Cardiac fibroblast (primary cell): ENCODE results near the gene RRAGC.

Experiments
- DNase-seq, 2 donors: peaks; one replicate each; pipeline versions ENCODE4 v3.0.0 to v3.0.0-alpha.2; 2010; ENCODE audit warnings: low read depth in 2 of 2
- H3K4me3 ChIP-seq, 2 donors: replicated peaks in 1 of 2; 1 replicate in 1 of 2; 2 replicates in 1 of 2; pipeline ENCODE4 v1.5.1; 2011; ENCODE audit warnings: low read depth in 2 of 2, low read length in 2 of 2, mild to moderate bottlenecking in 2 of 2, moderate library complexity in 1 of 2
- TF ChIP-seq, protein P1 (sequence below): IDR thresholded peaks from one replicate; pipeline ENCODE4 v1.5.1; 2011; ENCODE audit warnings: low read depth, mild to moderate bottlenecking, low read length, inconsistent platforms

The RRAGC gene

DNA sequence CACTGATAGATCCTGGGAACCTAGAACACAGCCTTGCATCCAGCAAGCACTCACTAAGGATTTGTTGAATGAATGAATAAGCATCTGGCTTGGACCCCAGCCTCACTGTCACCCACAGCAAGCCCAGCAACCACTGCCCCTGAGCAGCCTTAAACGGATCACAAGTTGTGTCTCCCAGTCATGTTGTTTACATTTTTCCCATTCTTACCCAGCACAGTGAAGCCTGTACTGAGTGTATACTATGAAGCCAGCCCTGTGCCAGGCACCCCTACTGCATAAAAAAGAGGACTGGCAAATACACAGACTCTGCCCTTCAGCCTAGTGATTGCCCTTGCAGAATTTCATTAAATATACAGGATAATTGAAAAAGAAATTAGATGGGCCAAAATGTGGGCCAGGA, 30.2 kb downstream of the RRAGC start:
- H3K4me3 ChIP-seq: no peak overlapping the region
- DNase-seq: no peak
- TF ChIP-seq, protein P1, sequence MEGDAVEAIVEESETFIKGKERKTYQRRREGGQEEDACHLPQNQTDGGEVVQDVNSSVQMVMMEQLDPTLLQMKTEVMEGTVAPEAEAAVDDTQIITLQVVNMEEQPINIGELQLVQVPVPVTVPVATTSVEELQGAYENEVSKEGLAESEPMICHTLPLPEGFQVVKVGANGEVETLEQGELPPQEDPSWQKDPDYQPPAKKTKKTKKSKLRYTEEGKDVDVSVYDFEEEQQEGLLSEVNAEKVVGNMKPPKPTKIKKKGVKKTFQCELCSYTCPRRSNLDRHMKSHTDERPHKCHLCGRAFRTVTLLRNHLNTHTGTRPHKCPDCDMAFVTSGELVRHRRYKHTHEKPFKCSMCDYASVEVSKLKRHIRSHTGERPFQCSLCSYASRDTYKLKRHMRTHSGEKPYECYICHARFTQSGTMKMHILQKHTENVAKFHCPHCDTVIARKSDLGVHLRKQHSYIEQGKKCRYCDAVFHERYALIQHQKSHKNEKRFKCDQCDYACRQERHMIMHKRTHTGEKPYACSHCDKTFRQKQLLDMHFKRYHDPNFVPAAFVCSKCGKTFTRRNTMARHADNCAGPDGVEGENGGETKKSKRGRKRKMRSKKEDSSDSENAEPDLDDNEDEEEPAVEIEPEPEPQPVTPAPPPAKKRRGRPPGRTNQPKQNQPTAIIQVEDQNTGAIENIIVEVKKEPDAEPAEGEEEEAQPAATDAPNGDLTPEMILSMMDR: no peak

GRCh38 chr1:38827318-38827717, 32.3 kb downstream of the RRAGC start:
- no peak overlapping the region for H3K4me3 ChIP-seq
- DNase-seq: no peak
- TF ChIP-seq, protein P1: no peak

- DNase-seq: no peak
- H3K4me3 ChIP-seq: no peak overlapping the region
- TF ChIP-seq, protein P1: no peak
Measured at GRCh38 chr1:38826886-38827285, 32.7 kb downstream of the RRAGC start.

DNA sequence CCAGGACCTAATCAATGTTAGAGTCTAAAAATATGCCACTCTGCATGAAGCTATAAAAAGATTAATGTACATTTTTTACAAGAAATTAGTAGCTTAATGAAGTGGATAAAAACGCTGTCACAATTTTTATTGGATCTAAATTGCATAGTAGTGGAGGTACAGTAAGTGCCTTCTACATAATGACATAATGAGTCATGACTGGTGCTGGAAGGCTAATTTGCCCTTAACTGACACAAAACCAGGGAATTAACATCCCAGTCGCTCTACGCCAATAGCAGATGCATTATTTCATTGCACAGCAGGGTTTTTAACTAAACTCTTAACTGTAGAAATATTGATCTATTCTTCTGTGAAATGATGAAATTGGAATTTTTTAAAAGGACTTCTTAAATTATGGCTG, 33.3 kb downstream of the RRAGC start:
- H3K4me3 ChIP-seq: no peak overlapping the region
- DNase-seq: no peak
- TF ChIP-seq, protein P1: no peak

- no peak overlapping the region for H3K4me3 ChIP-seq
- DNase-seq: no peak
- TF ChIP-seq, protein P1: no peak
Measured at GRCh38 chr1:38820860-38821259, 38.7 kb downstream of the RRAGC start.

DNA sequence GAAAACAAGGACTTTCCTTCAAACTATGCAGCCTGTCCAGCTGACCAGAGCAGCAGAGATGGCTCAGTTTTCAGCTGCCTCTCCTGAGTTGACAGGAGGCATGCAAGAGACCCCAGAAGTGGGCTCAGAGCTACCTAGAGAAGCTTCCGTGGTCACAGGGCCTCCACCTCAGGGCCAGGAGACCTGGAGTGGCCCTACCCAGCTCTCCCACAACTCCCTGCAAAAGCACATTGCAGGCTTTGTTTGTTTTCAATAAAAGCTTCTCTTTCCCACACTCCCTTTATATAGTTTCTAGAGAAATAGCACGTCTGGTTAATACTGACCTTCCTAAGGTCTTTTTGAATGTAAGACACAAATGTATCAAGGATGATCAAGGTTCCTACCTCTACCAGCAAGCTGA, 40.1 kb downstream of the RRAGC start:
- TF ChIP-seq, protein P1: no peak
- H3K4me3 ChIP-seq: no peak overlapping the region
- no peak for DNase-seq

GRCh38 chr1:38819040-38819439, 40.5 kb downstream of the RRAGC start:
- TF ChIP-seq, protein P1: no peak

More at GRCh38 chr1:38819040-38819439, 40.5 kb downstream of the RRAGC start:
- no peak for DNase-seq
- H3K4me3 ChIP-seq: no peak overlapping the region
